HCT116 (cell line): ENCODE results near the gene RASGRP2. TPM values are rescaled to one million over a fixed set of nuclear protein-coding genes. Genes with fewer than 3 reads are reported as not detected.

Experiments
- ATAC-seq: fragments of 200-7000 bp; cut with Tn5 transposase; 2 replicates; pipeline ENCODE4 v1.9.1; 2020; ENCODE audit warnings: mild to moderate bottlenecking, moderate library complexity
- BruUV-seq: library from RNA; stranded (reverse); fragments of 400-500 nt; replicated peaks from 2 replicates; lab custom pipeline; 2021; lab: Mats Ljungman, UMichigan
- CTCF ChIA-PET: fragments of 300-600 bp; sonication (Branson Sonifier 250); formaldehyde crosslinking; loops from one replicate; lab custom pipeline; 2021; ENCODE audit warnings: antibody characterized with exemption; lab: Charles Lee
- POLR2A ChIA-PET: fragments of 300-600, 350-600 bp; sonication (Branson Sonifier 250); formaldehyde crosslinking; loops from one replicate; lab custom pipeline; 2021; ENCODE audit warnings: antibody characterized with exemption; lab: Charles Lee
- RAD21 ChIA-PET, 2 experiments: fragments of 300-600 bp; sonication (Branson Sonifier 250); formaldehyde crosslinking; loops; one replicate each; lab custom pipeline; 2023; ENCODE audit warnings: low total read pairs in 2 of 2; ENCODE audit not compliant: uncharacterized antibody in 2 of 2, unreplicated experiment in 2 of 2, low non-redundant PET in 1 of 2; lab: Charles Lee
- DNase-seq: peaks from one replicate; pipeline ENCODE4 v3.0.0-alpha.2; 2010; ENCODE audit warnings: low read depth, low spot score
- H2AFZ ChIP-seq: fragments of 200-600 bp; shearing (Covaris generic), sonication (generic); 2 replicates; pipeline ENCODE4 v1.6.1; 2017; ENCODE audit warnings: low read depth, mixed run types, mixed read lengths, antibody characterized with exemption, low read length; ENCODE audit not compliant: poor library complexity, severe bottlenecking
- H3K27ac ChIP-seq: 2 replicates; pipeline ENCODE4 v1.5.1; 2012; ENCODE audit warnings: low read depth, low read length
- H3K27me3 ChIP-seq: fragments of 200-600 bp; sonication (generic); 2 replicates; pipeline ENCODE4 v1.6.1; 2016; ENCODE audit warnings: mixed run types, low read length, mixed read lengths; ENCODE audit not compliant: insufficient read depth
- H3K36me3 ChIP-seq, 2 experiments: fragments of 200-500 bp in 1 of 2; fragments of 200-600 bp in 1 of 2; sonication (Bioruptor generic) in 1 of 2; sonication (generic) in 1 of 2; 2 replicates each; pipeline versions ENCODE4 v1.5.1 to v1.6.1; 2014 to 2016; ENCODE audit warnings: low read length in 2 of 2, inconsistent platforms in 1 of 2, mixed read lengths in 1 of 2, mixed run types in 1 of 2; ENCODE audit not compliant: insufficient read depth in 2 of 2, control insufficient read depth in 1 of 2
- H3K4me1 ChIP-seq, 2 experiments: fragments of 200-600 bp in 1 of 2; sonication (generic) in 1 of 2; 2 replicates each; pipeline versions ENCODE4 v1.5.1 to v1.6.1; 2012 to 2017; ENCODE audit warnings: low read length in 2 of 2, inconsistent platforms in 1 of 2, mild to moderate bottlenecking in 1 of 2, mixed read lengths in 1 of 2, mixed run types in 1 of 2, moderate library complexity in 1 of 2; ENCODE audit not compliant: insufficient read depth in 2 of 2, control insufficient read depth in 1 of 2
- H3K4me2 ChIP-seq: fragments of 200-600 bp; sonication (generic); 2 replicates; pipeline ENCODE4 v1.6.1; 2017; ENCODE audit warnings: mixed run types, low read length, mixed read lengths
- H3K4me3 ChIP-seq, 2 experiments: fragments of 200-600 bp in 1 of 2; sonication (generic) in 1 of 2; replicated peaks in 1 of 2; 2 replicates each; pipeline ENCODE4 v1.5.1; 2011 to 2016; ENCODE audit warnings: low read length in 2 of 2, control low read depth in 1 of 2, low read depth in 1 of 2, mild to moderate bottlenecking in 1 of 2, mixed read lengths in 1 of 2, mixed run types in 1 of 2
- H3K79me2 ChIP-seq: fragments of 200-600 bp; sonication (generic); 2 replicates; pipeline ENCODE4 v1.6.1; 2017; ENCODE audit warnings: mild to moderate bottlenecking, mixed run types, low read length, moderate library complexity, mixed read lengths; ENCODE audit not compliant: insufficient read depth
- H3K9ac ChIP-seq: fragments of 200-600 bp; sonication (generic); 2 replicates; pipeline ENCODE4 v1.6.1; 2016; ENCODE audit warnings: low read length, mixed read lengths
- H3K9me2 ChIP-seq: fragments of 200-600 bp; sonication (generic), shearing (Covaris generic); 2 replicates; pipeline ENCODE4 v1.6.1; 2017; ENCODE audit warnings: mixed run types, mild to moderate bottlenecking, moderate library complexity; ENCODE audit not compliant: insufficient read depth
- H3K9me3 ChIP-seq, 2 experiments: fragments of 200-500 bp in 1 of 2; fragments of 200-600 bp in 1 of 2; sonication (Bioruptor generic) in 1 of 2; sonication (generic) in 1 of 2; 2 replicates each; pipeline ENCODE4 v1.6.1; 2014 to 2017; ENCODE audit warnings: low read length in 2 of 2, mixed read lengths in 2 of 2, inconsistent platforms in 1 of 2, low read depth in 1 of 2, mild to moderate bottlenecking in 1 of 2, mixed run types in 1 of 2, moderate library complexity in 1 of 2; ENCODE audit not compliant: control insufficient read depth in 1 of 2, insufficient read depth in 1 of 2
- H4K20me1 ChIP-seq: fragments of 200-600 bp; sonication (generic), shearing (Covaris generic); 2 replicates; pipeline ENCODE4 v1.6.1; 2017; ENCODE audit warnings: mixed run types, mild to moderate bottlenecking, moderate library complexity; ENCODE audit not compliant: insufficient read depth
- ELF1 ChIP-seq: IDR thresholded peaks from 2 replicates; pipeline ENCODE4 v1.6.1; 2012; ENCODE audit warnings: low read depth, borderline replicate concordance
- FOSL1 ChIP-seq: IDR thresholded peaks from 2 replicates; pipeline ENCODE4 v1.6.1; 2012; ENCODE audit warnings: low read depth
- SIN3A ChIP-seq: IDR thresholded peaks from 2 replicates; pipeline ENCODE4 v1.6.1; 2012; ENCODE audit warnings: low read depth
- SP1 ChIP-seq: IDR thresholded peaks from 2 replicates; pipeline ENCODE4 v1.6.1; 2012; ENCODE audit warnings: low read depth
- SRF ChIP-seq: IDR thresholded peaks from 2 replicates; pipeline ENCODE4 v1.6.1; 2012; ENCODE audit warnings: low read depth
- TCF7L2 ChIP-seq: IDR thresholded peaks from 2 replicates; pipeline ENCODE4 v1.7.0; 2011; ENCODE audit warnings: borderline replicate concordance, inconsistent platforms; ENCODE audit not compliant: insufficient read depth, insufficient read length; ENCODE audit errors: extremely low read depth
- ZFX ChIP-seq: fragments of 450-650 bp; IDR thresholded peaks from 2 replicates; pipeline ENCODE4 v1.6.1; 2017
- intact Hi-C: fragments of 100-400 bp; cut with micrococcal nuclease; formaldehyde crosslinking; loops from 2 replicates; pipeline ENCODE4 v1.10.0; 2022
- total RNA-seq: library from RNA; stranded (reverse); gene quantifications from one replicate; pipeline ENCODE4 v1.2.1, GENCODE V29; 2021; ENCODE audit not compliant: unreplicated experiment
- TF ChIP-seq, protein P1 (sequence below): IDR thresholded peaks from 2 replicates; pipeline ENCODE4 v1.6.1; 2012
- TF ChIP-seq, protein P2 (sequence below), 3 experiments: fragments of 200-600 bp in 1 of 3; sonication (generic) in 1 of 3; IDR thresholded peaks in 2 of 3; conservative IDR thresholded peaks in 1 of 3; 2 replicates each; pipeline ENCODE4 v1.5.1; 2012 to 2017; ENCODE audit warnings: low read depth in 2 of 3, low read length in 2 of 3, antibody characterized with exemption in 1 of 3, borderline replicate concordance in 1 of 3, control low read depth in 1 of 3, mild to moderate bottlenecking in 1 of 3, mixed read lengths in 1 of 3, mixed run types in 1 of 3, moderate library complexity in 1 of 3; ENCODE audit not compliant: insufficient read depth in 1 of 3
- TF ChIP-seq, protein P3 (sequence below): IDR thresholded peaks from 2 replicates; pipeline ENCODE4 v1.6.1; 2012; ENCODE audit warnings: low read depth

The RASGRP2 gene
- total RNA-seq, 1 experiment from 2014 or later = 12.8 TPM

DNA sequence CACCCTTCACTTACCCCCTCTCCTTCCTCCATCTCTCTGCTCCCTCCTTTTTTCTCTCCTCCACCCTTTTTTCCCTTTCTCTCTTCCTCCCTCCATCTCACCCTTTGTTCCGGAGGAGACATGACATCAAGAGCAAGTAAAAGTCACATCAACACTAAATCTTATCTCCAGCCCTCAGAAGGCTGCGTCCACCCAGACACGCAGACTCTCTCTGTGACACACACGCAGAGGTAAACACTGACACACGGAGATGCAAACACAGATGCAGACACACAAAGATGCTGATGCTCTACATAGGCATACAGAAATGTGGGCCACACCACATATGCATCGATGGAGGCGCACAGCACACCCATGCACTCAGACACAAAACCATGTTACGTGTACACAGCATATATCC is 47.9 kb downstream of the RASGRP2 start:
- H3K27ac ChIP-seq = no peak overlapping the region
- H3K9me3 ChIP-seq = no peaks in the 10 kb centered on the region
- H3K4me3 ChIP-seq = no peak overlapping the region
- RAD21 ChIA-PET = no interaction called here
- H3K9me2 ChIP-seq = no peaks in the 10 kb centered on the region
- H3K27me3 ChIP-seq = no peaks in the 10 kb centered on the region; the same call in 1 of the 2 replicates
- H3K9ac ChIP-seq = no peak overlapping the region
- no peaks in the 10 kb centered on the region for H3K36me3 ChIP-seq
- no peak for DNase-seq
- H3K4me1 ChIP-seq = no peaks in the 10 kb centered on the region
- POLR2A ChIA-PET = no interaction called here
- no peaks in the 10 kb centered on the region for H3K79me2 ChIP-seq
- H3K4me2 ChIP-seq = no peak overlapping the region
- BruUV-seq = no TSS peak
- no peaks in the 10 kb centered on the region for H4K20me1 ChIP-seq
- CTCF ChIA-PET = interaction anchor here (2.1 kb wide), 1 partner anchor 7 kb away, joined by 11 read pairs; no protein-coding TSS in a partner anchor
- TF ChIP-seq SP1 = no peak
- no peak for TF ChIP-seq TCF7L2
- TF ChIP-seq, protein P1, sequence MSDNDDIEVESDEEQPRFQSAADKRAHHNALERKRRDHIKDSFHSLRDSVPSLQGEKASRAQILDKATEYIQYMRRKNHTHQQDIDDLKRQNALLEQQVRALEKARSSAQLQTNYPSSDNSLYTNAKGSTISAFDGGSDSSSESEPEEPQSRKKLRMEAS = no peak
- TF ChIP-seq FOSL1 = no peak
- TF ChIP-seq SIN3A = no peak
- TF ChIP-seq, protein P2, sequence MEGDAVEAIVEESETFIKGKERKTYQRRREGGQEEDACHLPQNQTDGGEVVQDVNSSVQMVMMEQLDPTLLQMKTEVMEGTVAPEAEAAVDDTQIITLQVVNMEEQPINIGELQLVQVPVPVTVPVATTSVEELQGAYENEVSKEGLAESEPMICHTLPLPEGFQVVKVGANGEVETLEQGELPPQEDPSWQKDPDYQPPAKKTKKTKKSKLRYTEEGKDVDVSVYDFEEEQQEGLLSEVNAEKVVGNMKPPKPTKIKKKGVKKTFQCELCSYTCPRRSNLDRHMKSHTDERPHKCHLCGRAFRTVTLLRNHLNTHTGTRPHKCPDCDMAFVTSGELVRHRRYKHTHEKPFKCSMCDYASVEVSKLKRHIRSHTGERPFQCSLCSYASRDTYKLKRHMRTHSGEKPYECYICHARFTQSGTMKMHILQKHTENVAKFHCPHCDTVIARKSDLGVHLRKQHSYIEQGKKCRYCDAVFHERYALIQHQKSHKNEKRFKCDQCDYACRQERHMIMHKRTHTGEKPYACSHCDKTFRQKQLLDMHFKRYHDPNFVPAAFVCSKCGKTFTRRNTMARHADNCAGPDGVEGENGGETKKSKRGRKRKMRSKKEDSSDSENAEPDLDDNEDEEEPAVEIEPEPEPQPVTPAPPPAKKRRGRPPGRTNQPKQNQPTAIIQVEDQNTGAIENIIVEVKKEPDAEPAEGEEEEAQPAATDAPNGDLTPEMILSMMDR (IDR thresholded peaks at IDR 0.05 in 2 of 3, conservative IDR thresholded peaks at IDR 0.05 in 1 of 3; ENCODE audit: borderline replicate concordance in 1 of 3, insufficient read depth in 1 of 3, low read depth in 2 of 3, low read length in 2 of 3) = no peak
- TF ChIP-seq ZFX = no peak
- TF ChIP-seq SRF = no peak
- no peak for TF ChIP-seq ELF1
- TF ChIP-seq, protein P3, sequence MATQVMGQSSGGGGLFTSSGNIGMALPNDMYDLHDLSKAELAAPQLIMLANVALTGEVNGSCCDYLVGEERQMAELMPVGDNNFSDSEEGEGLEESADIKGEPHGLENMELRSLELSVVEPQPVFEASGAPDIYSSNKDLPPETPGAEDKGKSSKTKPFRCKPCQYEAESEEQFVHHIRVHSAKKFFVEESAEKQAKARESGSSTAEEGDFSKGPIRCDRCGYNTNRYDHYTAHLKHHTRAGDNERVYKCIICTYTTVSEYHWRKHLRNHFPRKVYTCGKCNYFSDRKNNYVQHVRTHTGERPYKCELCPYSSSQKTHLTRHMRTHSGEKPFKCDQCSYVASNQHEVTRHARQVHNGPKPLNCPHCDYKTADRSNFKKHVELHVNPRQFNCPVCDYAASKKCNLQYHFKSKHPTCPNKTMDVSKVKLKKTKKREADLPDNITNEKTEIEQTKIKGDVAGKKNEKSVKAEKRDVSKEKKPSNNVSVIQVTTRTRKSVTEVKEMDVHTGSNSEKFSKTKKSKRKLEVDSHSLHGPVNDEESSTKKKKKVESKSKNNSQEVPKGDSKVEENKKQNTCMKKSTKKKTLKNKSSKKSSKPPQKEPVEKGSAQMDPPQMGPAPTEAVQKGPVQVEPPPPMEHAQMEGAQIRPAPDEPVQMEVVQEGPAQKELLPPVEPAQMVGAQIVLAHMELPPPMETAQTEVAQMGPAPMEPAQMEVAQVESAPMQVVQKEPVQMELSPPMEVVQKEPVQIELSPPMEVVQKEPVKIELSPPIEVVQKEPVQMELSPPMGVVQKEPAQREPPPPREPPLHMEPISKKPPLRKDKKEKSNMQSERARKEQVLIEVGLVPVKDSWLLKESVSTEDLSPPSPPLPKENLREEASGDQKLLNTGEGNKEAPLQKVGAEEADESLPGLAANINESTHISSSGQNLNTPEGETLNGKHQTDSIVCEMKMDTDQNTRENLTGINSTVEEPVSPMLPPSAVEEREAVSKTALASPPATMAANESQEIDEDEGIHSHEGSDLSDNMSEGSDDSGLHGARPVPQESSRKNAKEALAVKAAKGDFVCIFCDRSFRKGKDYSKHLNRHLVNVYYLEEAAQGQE = no peak
- intact Hi-C loops = no loop called here
- no peak overlapping the region for H2AFZ ChIP-seq
- ATAC-seq = no peak
